Osteoblast (primary cell): ENCODE data around the gene RNASE11. TPM values are rescaled to one million over a fixed set of nuclear protein-coding genes. Genes with fewer than 3 reads are reported as not detected.
"Not testable (repeated sequence)": the region's sequence is repeated elsewhere in the genome, so short reads cannot be mapped to it uniquely, and the experiment has no call there.

Source experiments
- DNase-seq: peaks from one replicate; pipeline ENCODE4 v3.0.0; 2011; ENCODE audit warnings: low spot score, mixed read lengths; ENCODE audit not compliant: insufficient read length; ENCODE audit errors: missing footprints
- H2AFZ ChIP-seq: 2 replicates; pipeline ENCODE4 v1.6.0; 2011; ENCODE audit warnings: mild to moderate bottlenecking, low read length
- H3K27ac ChIP-seq: 2 replicates; pipeline ENCODE4 v1.5.1; 2011; ENCODE audit warnings: mild to moderate bottlenecking, low read depth, low read length, moderate library complexity
- H3K27me3 ChIP-seq: 2 replicates; pipeline ENCODE4 v1.6.0; 2012; ENCODE audit warnings: mild to moderate bottlenecking, control low read depth, inconsistent platforms, low read length, moderate library complexity; ENCODE audit not compliant: insufficient read depth
- H3K36me3 ChIP-seq: 2 replicates; pipeline ENCODE4 v1.5.1; 2011; ENCODE audit warnings: mild to moderate bottlenecking, low read length, control low read depth, moderate library complexity; ENCODE audit not compliant: insufficient read depth
- H3K4me1 ChIP-seq: 2 replicates; pipeline ENCODE4 v1.5.1; 2011; ENCODE audit warnings: mild to moderate bottlenecking, low read length, control low read depth, moderate library complexity; ENCODE audit not compliant: insufficient read depth
- H3K4me2 ChIP-seq: 2 replicates; pipeline ENCODE4 v1.6.0; 2011; ENCODE audit warnings: mild to moderate bottlenecking, low read length; ENCODE audit not compliant: insufficient read depth
- H3K4me3 ChIP-seq: fragments of 200-600 bp; sonication (generic); 3 replicates; pipeline ENCODE4 v1.5.1; 2012; ENCODE audit warnings: mild to moderate bottlenecking, low read length, inconsistent platforms; ENCODE audit not compliant: insufficient read depth
- H3K79me2 ChIP-seq: 2 replicates; pipeline ENCODE4 v1.6.0; 2012; ENCODE audit warnings: mild to moderate bottlenecking, low read length, control low read depth, inconsistent platforms; ENCODE audit not compliant: insufficient read depth
- H3K9me3 ChIP-seq: 2 replicates; pipeline ENCODE4 v1.5.1; 2011; ENCODE audit warnings: low read depth, low read length, control low read depth
- H4K20me1 ChIP-seq: 2 replicates; pipeline ENCODE4 v1.6.0; 2012; ENCODE audit warnings: mild to moderate bottlenecking, low read length, control low read depth; ENCODE audit not compliant: insufficient read depth
- CTCF ChIP-seq: IDR thresholded peaks from 2 replicates; pipeline ENCODE4 v1.5.1; 2011; ENCODE audit warnings: mild to moderate bottlenecking, low read depth, low read length, moderate library complexity; ENCODE audit errors: extremely low read depth
- total RNA-seq: library from RNA; depleted of rRNA; stranded (reverse); fragments of >200 nt; gene quantifications from 2 replicates; pipeline ENCODE4 v1.2.3, GENCODE V29; 2012

The RNASE11 gene
- total RNA-seq, 1 donor = not detected

- H3K79me2 ChIP-seq = no peaks in the 10 kb centered on the region
- H3K27ac ChIP-seq = no peak overlapping the region
- no peaks in the 10 kb centered on the region for H3K9me3 ChIP-seq
- no peak for TF ChIP-seq CTCF
- no peaks in the 10 kb centered on the region for H4K20me1 ChIP-seq
- H3K36me3 ChIP-seq = no peaks in the 10 kb centered on the region
- H3K27me3 ChIP-seq = no peaks in the 10 kb centered on the region
- DNase-seq = peak; percentile 54
- H3K4me3 ChIP-seq = no peak overlapping the region
- H3K4me2 ChIP-seq = no peak overlapping the region
- H3K4me1 ChIP-seq = no peaks in the 10 kb centered on the region
- H2AFZ ChIP-seq = no peak overlapping the region
Observed at GRCh38 chr14:20603813-20604690, 16.3 kb upstream of the RNASE11 start.

DNA sequence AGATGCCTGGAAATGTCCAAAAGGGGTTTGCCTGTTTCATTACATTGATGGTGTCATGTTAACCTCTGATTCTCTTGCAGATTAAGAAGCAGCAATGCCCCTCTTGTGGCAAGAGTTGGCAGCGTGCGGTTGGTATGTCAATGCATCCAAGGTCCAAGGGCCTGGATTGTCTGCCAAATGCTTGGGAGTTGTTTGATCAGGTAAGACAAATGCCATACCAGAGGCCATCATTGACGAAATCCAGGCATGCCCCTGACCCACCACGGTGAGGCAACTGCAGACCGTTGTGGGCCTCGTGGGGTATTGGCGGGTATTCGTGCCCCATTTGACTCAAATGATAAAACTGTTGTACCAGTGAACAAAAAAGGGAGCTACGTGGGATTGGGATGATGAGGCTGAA lies 14.8 kb upstream of the RNASE11 start:
- Histone ChIP-seq H3K79me2 (no peaks in the 10 kb centered on the region), H3K4me3 (no peak overlapping the region), H3K4me1 (no peaks in the 10 kb centered on the region), H3K4me2 (no peak overlapping the region), H3K27me3 (no peaks in the 10 kb centered on the region), H3K9me3 (no peaks in the 10 kb centered on the region), H2AFZ (no peak overlapping the region), H4K20me1 (no peaks in the 10 kb centered on the region), H3K27ac (no peak overlapping the region), H3K36me3 (no peaks in the 10 kb centered on the region)
- TF ChIP-seq CTCF = no peak
- no peak for DNase-seq

- no peaks in the 10 kb centered on the region for H3K4me1 ChIP-seq
- no peak overlapping the region for H3K27ac ChIP-seq
- H3K79me2 ChIP-seq = no peaks in the 10 kb centered on the region
- TF ChIP-seq CTCF = no peak
- H2AFZ ChIP-seq = no peak overlapping the region
- H3K9me3 ChIP-seq = no peaks in the 10 kb centered on the region
- no peaks in the 10 kb centered on the region for H3K27me3 ChIP-seq
- H3K36me3 ChIP-seq = no peaks in the 10 kb centered on the region
- peak; percentile 10 for DNase-seq
- no peak overlapping the region for H3K4me2 ChIP-seq
- H4K20me1 ChIP-seq = no peaks in the 10 kb centered on the region
- no peak overlapping the region for H3K4me3 ChIP-seq
Observed at GRCh38 chr14:20601522-20601921, 13.7 kb upstream of the RNASE11 start.

DNA sequence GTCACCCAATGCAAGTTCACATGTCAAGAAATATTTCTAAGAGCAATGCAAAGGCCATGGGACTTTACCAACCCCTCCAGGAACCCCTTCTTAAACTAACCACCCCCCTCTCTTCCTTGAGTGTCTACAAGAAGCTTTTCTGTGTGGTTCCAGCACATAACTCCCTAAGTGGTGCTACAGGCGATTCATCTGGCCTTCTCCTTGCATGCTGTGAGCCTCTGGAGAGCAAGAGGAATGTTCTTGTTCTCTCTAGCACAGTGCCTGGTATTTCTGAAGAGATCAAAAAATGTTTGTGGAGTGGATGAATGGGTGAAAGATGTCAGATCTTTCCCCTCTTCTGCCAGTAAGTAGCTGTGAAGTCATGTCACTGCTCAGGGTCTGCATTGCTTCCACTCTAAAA lies 9.3 kb upstream of the RNASE11 start:
- no peak for TF ChIP-seq CTCF
- Histone ChIP-seq H3K36me3 (no peaks in the 10 kb centered on the region), H3K4me3 (no peak overlapping the region), H2AFZ (no peak overlapping the region), H3K4me2 (no peak overlapping the region), H3K79me2 (no peaks in the 10 kb centered on the region), H3K9me3 (no peaks in the 10 kb centered on the region), H3K4me1 (peaks cover 3% of the 10 kb centered on the region), H4K20me1 (no peaks in the 10 kb centered on the region), H3K27ac (no peak overlapping the region), H3K27me3 (peaks cover 2% of the 10 kb centered on the region)
- peak; percentile 38 for DNase-seq

GRCh38 chr14:20595726-20596125 lies 7.9 kb upstream of the RNASE11 start:
- H2AFZ ChIP-seq, H3K79me2 ChIP-seq, H3K9me3 ChIP-seq, H4K20me1 ChIP-seq, H3K4me2 ChIP-seq, H3K27ac ChIP-seq, H3K36me3 ChIP-seq, H3K4me1 ChIP-seq, H3K4me3 ChIP-seq: not testable (repeated sequence)
- peaks cover 12% of the 10 kb centered on the region for H3K27me3 ChIP-seq
- peak; percentile 67 for DNase-seq
